Liver (tissue), 3 donors: Measurements from ENCODE around the gene TACC3.

Experiments
- ATF3 ChIP-seq: IDR thresholded peaks from 2 replicates; pipeline ENCODE4 v1.6.1; 2016; ENCODE audit warnings: antibody characterized with exemption
- CTCF ChIP-seq: fragments of 150-350 bp; IDR thresholded peaks from 2 replicates; pipeline ENCODE4 v1.5.1; 2017; ENCODE audit warnings: improper control_type of control experiment, low read depth, low read length; ENCODE audit not compliant: missing input control
- NR2F2 ChIP-seq: IDR thresholded peaks from 2 replicates; pipeline ENCODE4 v1.6.1; 2016; ENCODE audit warnings: antibody characterized with exemption
- REST ChIP-seq: IDR thresholded peaks from 2 replicates; pipeline ENCODE4 v1.6.1; 2016; ENCODE audit warnings: antibody characterized with exemption, mild to moderate bottlenecking
- TAF1 ChIP-seq: conservative IDR thresholded peaks from 2 replicates; pipeline ENCODE4 v1.6.1; 2016; ENCODE audit warnings: antibody characterized with exemption, mild to moderate bottlenecking
- donor health status: healthy.
- donor health status: healthy.

- no peak for TF ChIP-seq NR2F2
- no peak for TF ChIP-seq TAF1
- no peak for TF ChIP-seq ATF3
- TF ChIP-seq CTCF = no peak
- TF ChIP-seq REST = no peak
Observed at GRCh38 chr4:1683261-1683735, 38.0 kb upstream of the TACC3 start.
